MM.1S (cell line): ENCODE results near the gene FOXN4.

Source experiments
- EZH2 ChIP-seq: fragments of 300-600 bp; sonication (generic); optimal IDR thresholded peaks from 2 replicates; pipeline ENCODE3; 2017; ENCODE audit warnings: low read depth, mild to moderate bottlenecking, antibody characterized with exemption, low read length, mixed read lengths
- EZH2phosphoT487 ChIP-seq: fragments of 300-600 bp; sonication (generic); IDR thresholded peaks from 2 replicates; pipeline ENCODE4 v1.6.1; 2018; ENCODE audit warnings: antibody characterized with exemption, low read length
- TF ChIP-seq, protein P1 (sequence below): fragments of 300-600 bp; sonication (generic); IDR thresholded peaks from 2 replicates; pipeline ENCODE4 v1.5.1; 2016; ENCODE audit warnings: antibody characterized with exemption, low read length, mixed read lengths

- TF ChIP-seq, protein P1, sequence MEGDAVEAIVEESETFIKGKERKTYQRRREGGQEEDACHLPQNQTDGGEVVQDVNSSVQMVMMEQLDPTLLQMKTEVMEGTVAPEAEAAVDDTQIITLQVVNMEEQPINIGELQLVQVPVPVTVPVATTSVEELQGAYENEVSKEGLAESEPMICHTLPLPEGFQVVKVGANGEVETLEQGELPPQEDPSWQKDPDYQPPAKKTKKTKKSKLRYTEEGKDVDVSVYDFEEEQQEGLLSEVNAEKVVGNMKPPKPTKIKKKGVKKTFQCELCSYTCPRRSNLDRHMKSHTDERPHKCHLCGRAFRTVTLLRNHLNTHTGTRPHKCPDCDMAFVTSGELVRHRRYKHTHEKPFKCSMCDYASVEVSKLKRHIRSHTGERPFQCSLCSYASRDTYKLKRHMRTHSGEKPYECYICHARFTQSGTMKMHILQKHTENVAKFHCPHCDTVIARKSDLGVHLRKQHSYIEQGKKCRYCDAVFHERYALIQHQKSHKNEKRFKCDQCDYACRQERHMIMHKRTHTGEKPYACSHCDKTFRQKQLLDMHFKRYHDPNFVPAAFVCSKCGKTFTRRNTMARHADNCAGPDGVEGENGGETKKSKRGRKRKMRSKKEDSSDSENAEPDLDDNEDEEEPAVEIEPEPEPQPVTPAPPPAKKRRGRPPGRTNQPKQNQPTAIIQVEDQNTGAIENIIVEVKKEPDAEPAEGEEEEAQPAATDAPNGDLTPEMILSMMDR = no peak
- no peak for TF ChIP-seq EZH2phosphoT487
- TF ChIP-seq EZH2 = no peak
Measured at GRCh38 chr12:109275173-109275572, 33.9 kb downstream of the FOXN4 start.
